SK-N-SH (cell line): ENCODE measurements around the gene SCN2A.

Source experiments
- CTCF ChIP-seq: fragments of 200-600 bp; sonication (generic); IDR thresholded peaks from 2 replicates; pipeline ENCODE4 v1.6.1; 2017; ENCODE audit warnings: antibody characterized with exemption, mild to moderate bottlenecking, moderate library complexity
- FOXJ3 ChIP-seq: sonication (generic); formaldehyde crosslinking; IDR thresholded peaks from 2 replicates; pipeline ENCODE4 v1.5.1; 2020; ENCODE audit warnings: mild to moderate bottlenecking, missing genetic modification reagents
- GABPA ChIP-seq: IDR thresholded peaks from 2 replicates; pipeline ENCODE4 v1.4.0; 2012; ENCODE audit warnings: low read depth, mild to moderate bottlenecking
- NFIC ChIP-seq: IDR thresholded peaks from 2 replicates; pipeline ENCODE4 v1.4.0; 2012; ENCODE audit warnings: borderline replicate concordance
- NRF1 ChIP-seq: IDR thresholded peaks from 2 replicates; pipeline ENCODE4 v1.6.1; 2012; ENCODE audit warnings: low read depth, mild to moderate bottlenecking, low read length
- PBX3 ChIP-seq: IDR thresholded peaks from 2 replicates; pipeline ENCODE4; 2012
- POLR2AphosphoS5 ChIP-seq: IDR thresholded peaks from 2 replicates; pipeline ENCODE4 v1.6.1; 2012; ENCODE audit warnings: low read depth, low read length
- RCOR1 ChIP-seq: fragments of 150-350 bp; IDR thresholded peaks from 2 replicates; pipeline ENCODE4 v1.6.1; 2017; ENCODE audit warnings: antibody characterized with exemption, low read length
- RXRA ChIP-seq: IDR thresholded peaks from 2 replicates; pipeline ENCODE4 v1.4.0; 2012; ENCODE audit warnings: low read depth, mild to moderate bottlenecking, borderline replicate concordance
- TF ChIP-seq, protein P1 (sequence below): IDR thresholded peaks from 2 replicates; pipeline ENCODE4 v1.4.0; 2012; ENCODE audit warnings: low read depth, borderline replicate concordance
- TF ChIP-seq, protein P2 (sequence below): IDR thresholded peaks from 2 replicates; pipeline ENCODE4 v1.4.0; 2012; ENCODE audit warnings: low read depth, borderline replicate concordance

GRCh38 chr2:165382362-165382761 is 143.1 kb downstream of the SCN2A start:
- TF ChIP-seq NFIC (no peak), POLR2AphosphoS5 (no peak), CTCF (no peak), NRF1 (no peak), FOXJ3 (CRISPR knock-in tag) (no peak), RXRA (no peak), RCOR1 (no peak), GABPA (no peak), PBX3 (no peak)
- TF ChIP-seq, protein P1, sequence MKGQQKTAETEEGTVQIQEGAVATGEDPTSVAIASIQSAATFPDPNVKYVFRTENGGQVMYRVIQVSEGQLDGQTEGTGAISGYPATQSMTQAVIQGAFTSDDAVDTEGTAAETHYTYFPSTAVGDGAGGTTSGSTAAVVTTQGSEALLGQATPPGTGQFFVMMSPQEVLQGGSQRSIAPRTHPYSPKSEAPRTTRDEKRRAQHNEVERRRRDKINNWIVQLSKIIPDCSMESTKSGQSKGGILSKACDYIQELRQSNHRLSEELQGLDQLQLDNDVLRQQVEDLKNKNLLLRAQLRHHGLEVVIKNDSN: no peak
- TF ChIP-seq, protein P2, sequence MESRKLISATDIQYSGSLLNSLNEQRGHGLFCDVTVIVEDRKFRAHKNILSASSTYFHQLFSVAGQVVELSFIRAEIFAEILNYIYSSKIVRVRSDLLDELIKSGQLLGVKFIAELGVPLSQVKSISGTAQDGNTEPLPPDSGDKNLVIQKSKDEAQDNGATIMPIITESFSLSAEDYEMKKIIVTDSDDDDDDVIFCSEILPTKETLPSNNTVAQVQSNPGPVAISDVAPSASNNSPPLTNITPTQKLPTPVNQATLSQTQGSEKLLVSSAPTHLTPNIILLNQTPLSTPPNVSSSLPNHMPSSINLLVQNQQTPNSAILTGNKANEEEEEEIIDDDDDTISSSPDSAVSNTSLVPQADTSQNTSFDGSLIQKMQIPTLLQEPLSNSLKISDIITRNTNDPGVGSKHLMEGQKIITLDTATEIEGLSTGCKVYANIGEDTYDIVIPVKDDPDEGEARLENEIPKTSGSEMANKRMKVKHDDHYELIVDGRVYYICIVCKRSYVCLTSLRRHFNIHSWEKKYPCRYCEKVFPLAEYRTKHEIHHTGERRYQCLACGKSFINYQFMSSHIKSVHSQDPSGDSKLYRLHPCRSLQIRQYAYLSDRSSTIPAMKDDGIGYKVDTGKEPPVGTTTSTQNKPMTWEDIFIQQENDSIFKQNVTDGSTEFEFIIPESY: no peak
